ENCODE data around the gene ZBTB14. TPM values are rescaled to one million over a fixed set of nuclear protein-coding genes. Genes with fewer than 3 reads are reported as not detected.

ZBTB14 gene
- 10 to 100 TPM in 3 of 4 donors, 1 to 10 TPM in 1; 9.0 to 47.2 (median 11.1) TPM for total RNA-seq

GRCh38 chr18:5295231-5295920 is at the start of gene ZBTB14:
ZBTB14 (minus strand) TSS chr18:5295726; CDS start chr18:5293246, 2,480 bp downstream.
- Histone ChIP-seq H3K9me3 (no peaks in the 10 kb centered on the region), H3K4me3 (peak within 1 kb of the TSS; percentile 84 to 94 (median 90)), H3K4me1 (peaks cover 0 to 24% (median 11%) of the 10 kb centered on the region in 4 donors), H3K27ac (peak within 1 kb of the TSS; percentile 98 to 100 (median 98)), H3K27me3 (peaks cover 4% of the 10 kb centered on the region), H3K36me3 (peaks cover 0 to 10% (median 5%) of the 10 kb centered on the region in 4 donors)
- TF ChIP-seq, protein P1, sequence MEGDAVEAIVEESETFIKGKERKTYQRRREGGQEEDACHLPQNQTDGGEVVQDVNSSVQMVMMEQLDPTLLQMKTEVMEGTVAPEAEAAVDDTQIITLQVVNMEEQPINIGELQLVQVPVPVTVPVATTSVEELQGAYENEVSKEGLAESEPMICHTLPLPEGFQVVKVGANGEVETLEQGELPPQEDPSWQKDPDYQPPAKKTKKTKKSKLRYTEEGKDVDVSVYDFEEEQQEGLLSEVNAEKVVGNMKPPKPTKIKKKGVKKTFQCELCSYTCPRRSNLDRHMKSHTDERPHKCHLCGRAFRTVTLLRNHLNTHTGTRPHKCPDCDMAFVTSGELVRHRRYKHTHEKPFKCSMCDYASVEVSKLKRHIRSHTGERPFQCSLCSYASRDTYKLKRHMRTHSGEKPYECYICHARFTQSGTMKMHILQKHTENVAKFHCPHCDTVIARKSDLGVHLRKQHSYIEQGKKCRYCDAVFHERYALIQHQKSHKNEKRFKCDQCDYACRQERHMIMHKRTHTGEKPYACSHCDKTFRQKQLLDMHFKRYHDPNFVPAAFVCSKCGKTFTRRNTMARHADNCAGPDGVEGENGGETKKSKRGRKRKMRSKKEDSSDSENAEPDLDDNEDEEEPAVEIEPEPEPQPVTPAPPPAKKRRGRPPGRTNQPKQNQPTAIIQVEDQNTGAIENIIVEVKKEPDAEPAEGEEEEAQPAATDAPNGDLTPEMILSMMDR (IDR thresholded peaks at IDR 0.05): no peak
- TF ChIP-seq EP300 (IDR thresholded peaks at IDR 0.05; ENCODE audit: low read depth) (no peak), POLR2AphosphoS5 (IDR thresholded peaks at IDR 0.05) (no peak), POLR2A (IDR thresholded peaks at IDR 0.05) (no peak)
- in situ Hi-C loops (cut with MboI; ENCODE audit: low pct_ligation_motif_present in 1 of 4, low pct_unique_long_range_greater_than_20kb in 1 of 4, low sequenced_read_pairs in 3 of 4): loop anchor here in 1 of 4 donors (10.0 kb wide), 1 partner anchor 61 kb away; no protein-coding TSS in a partner anchor
- intact Hi-C loops (cut with DNase I; ENCODE audit: low total_unique reads): loop anchor here (10.0 kb wide), 1 partner anchor 61 kb away; no protein-coding TSS in a partner anchor
- DNase-seq: peak; percentile 74
- 0% methylated on average over 40 of the region's 116 CpGs; no CpG with 5 or more reads in 1 of the 2 donors for WGBS, 2 donors (ENCODE audit: low coverage in 1 of 2)

GRCh38 chr18:5339202-5339834 is 43.8 kb upstream of the ZBTB14 start:
- in situ Hi-C loops (cut with MboI; ENCODE audit: low pct_ligation_motif_present in 1 of 4, low pct_unique_long_range_greater_than_20kb in 1 of 4, low sequenced_read_pairs in 3 of 4): no loop called here
- WGBS, 2 donors (ENCODE audit: low coverage in 1 of 2): 68 to 72% methylated on average over 2 of the region's 2 CpGs
- H3K4me1 ChIP-seq: no peaks in the 10 kb centered on the region

GRCh38 chr18:5334456-5335075 is 39.0 kb upstream of the ZBTB14 start:
- Histone ChIP-seq H3K4me3 (no peak overlapping the region), H3K4me1 (no peaks in the 10 kb centered on the region), H3K27ac (no peak overlapping the region), H3K9me3 (no peaks in the 10 kb centered on the region), H3K36me3 (no peaks in the 10 kb centered on the region), H3K27me3 (no peaks in the 10 kb centered on the region)
- in situ Hi-C loops (cut with MboI; ENCODE audit: low pct_ligation_motif_present in 1 of 4, low pct_unique_long_range_greater_than_20kb in 1 of 4, low sequenced_read_pairs in 3 of 4) (no loop called here), intact Hi-C loops (cut with DNase I; ENCODE audit: low total_unique reads) (no loop called here)
- DNase-seq: no peak
- WGBS, 2 donors (ENCODE audit: low coverage in 1 of 2): 38 to 45% methylated on average over 5 to 6 of the region's 6 CpGs
- TF ChIP-seq EP300 (IDR thresholded peaks at IDR 0.05; ENCODE audit: low read depth) (no peak), POLR2AphosphoS5 (IDR thresholded peaks at IDR 0.05) (no peak), POLR2A (IDR thresholded peaks at IDR 0.05) (no peak)
- TF ChIP-seq, protein P1 (IDR thresholded peaks at IDR 0.05): no peak

More at GRCh38 chr18:5339202-5339834, 43.8 kb upstream of the ZBTB14 start:
- H3K27me3 ChIP-seq: no peaks in the 10 kb centered on the region
- no peaks in the 10 kb centered on the region for H3K9me3 ChIP-seq
- no peak overlapping the region for H3K27ac ChIP-seq
- H3K36me3 ChIP-seq: no peaks in the 10 kb centered on the region
- no peak for DNase-seq
- no peak for TF ChIP-seq POLR2A (IDR thresholded peaks at IDR 0.05)
- TF ChIP-seq POLR2AphosphoS5 (IDR thresholded peaks at IDR 0.05): no peak
- no peak for TF ChIP-seq EP300 (IDR thresholded peaks at IDR 0.05; ENCODE audit: low read depth)
- TF ChIP-seq, protein P1 (IDR thresholded peaks at IDR 0.05): no peak
- intact Hi-C loops (cut with DNase I; ENCODE audit: low total_unique reads): no loop called here
- H3K4me3 ChIP-seq: no peak overlapping the region

Data from transverse colon (tissue), 4 donors.